Loucy (cell line): ENCODE data around the gene VPS13A.

ENCODE experiments used
- H2AFZ ChIP-seq: fragments of 200-600 bp; sonication (generic); 2 replicates; pipeline ENCODE4 v1.6.0; 2016; ENCODE audit warnings: antibody characterized with exemption, mild to moderate bottlenecking, low read length, moderate library complexity
- H3F3A ChIP-seq: fragments of 200-600 bp; 2 replicates; pipeline ENCODE4 v1.6.0; 2016; ENCODE audit warnings: antibody characterized with exemption, low read depth, mild to moderate bottlenecking
- H3K27me3 ChIP-seq: fragments of 200-600 bp; sonication (generic); 2 replicates; pipeline ENCODE4 v1.6.1; 2014; ENCODE audit warnings: low read length, mild to moderate bottlenecking; ENCODE audit not compliant: insufficient read depth, poor library complexity, severe bottlenecking
- H3K36me3 ChIP-seq: fragments of 200-600 bp; sonication (generic); 2 replicates; pipeline ENCODE4 v1.6.1; 2016; ENCODE audit warnings: low read length; ENCODE audit not compliant: insufficient read depth
- H3K4me1 ChIP-seq: fragments of 200-600 bp; sonication (generic); 2 replicates; pipeline ENCODE4 v1.5.1; 2014; ENCODE audit warnings: low read length, mild to moderate bottlenecking; ENCODE audit not compliant: insufficient read depth, poor library complexity, severe bottlenecking
- H3K4me2 ChIP-seq: fragments of 200-600 bp; sonication (generic); 2 replicates; pipeline ENCODE4 v1.6.0; 2014; ENCODE audit warnings: antibody characterized with exemption, low read length, low read depth, mild to moderate bottlenecking; ENCODE audit not compliant: poor library complexity, severe bottlenecking
- H3K4me3 ChIP-seq: fragments of 200-600 bp; sonication (generic); 2 replicates; pipeline ENCODE4 v1.5.1; 2014; ENCODE audit warnings: low read length, mild to moderate bottlenecking, mixed read lengths; ENCODE audit not compliant: poor library complexity, severe bottlenecking
- H3K79me2 ChIP-seq: fragments of 200-600 bp; sonication (generic); 2 replicates; pipeline ENCODE4 v1.6.1; 2014; ENCODE audit warnings: low read length; ENCODE audit not compliant: insufficient read depth
- H3K9ac ChIP-seq: fragments of 200-600 bp; sonication (generic); 2 replicates; pipeline ENCODE4 v1.6.0; 2014; ENCODE audit warnings: mild to moderate bottlenecking, low read depth, low read length, moderate library complexity; ENCODE audit not compliant: poor library complexity, severe bottlenecking
- H3K9me2 ChIP-seq: fragments of 200-600 bp; sonication (generic); replicated peaks from 2 replicates; pipeline ENCODE4 v1.6.1; 2016; ENCODE audit warnings: low read depth, low read length, mixed read lengths
- H3K9me3 ChIP-seq: fragments of 200-600 bp; sonication (generic); 2 replicates; pipeline ENCODE4 v1.6.1; 2014; ENCODE audit warnings: mild to moderate bottlenecking, antibody characterized with exemption, low read length, low read depth; ENCODE audit not compliant: insufficient read depth
- H4K20me1 ChIP-seq: fragments of 200-600 bp; sonication (generic); 2 replicates; pipeline ENCODE4 v1.6.0; 2014; ENCODE audit warnings: antibody characterized with exemption, low read length, mild to moderate bottlenecking; ENCODE audit not compliant: insufficient read depth, poor library complexity, severe bottlenecking
- CTCF ChIP-seq: fragments of 200-600 bp; sonication (generic); conservative IDR thresholded peaks from 2 replicates; pipeline ENCODE4 v1.5.1; 2014; ENCODE audit warnings: mild to moderate bottlenecking, antibody characterized with exemption, low read length
- EZH2phosphoT487 ChIP-seq: fragments of 200-600 bp; IDR thresholded peaks from 2 replicates; pipeline ENCODE4 v1.6.1; 2018; ENCODE audit warnings: antibody characterized with exemption, mild to moderate bottlenecking, moderate library complexity, borderline replicate concordance

Gene VPS13A

GRCh38 chr9:77218612-77219011 is 41.3 kb downstream of the VPS13A start:
- Histone ChIP-seq H3K79me2 (no peaks in the 10 kb centered on the region), H3K4me1 (no peaks in the 10 kb centered on the region), H3F3A (no peaks in the 10 kb centered on the region), H3K36me3 (peaks cover 59% of the 10 kb centered on the region; the same call in 1 of the 2 replicates), H3K9me2 (no peaks in the 10 kb centered on the region), H4K20me1 (no peaks in the 10 kb centered on the region), H3K9ac (no peak overlapping the region), H2AFZ (no peak overlapping the region), H3K9me3 (no peaks in the 10 kb centered on the region), H3K4me2 (no peak overlapping the region), H3K4me3 (no peak overlapping the region), H3K27me3 (no peaks in the 10 kb centered on the region)
- TF ChIP-seq CTCF (no peak), EZH2phosphoT487 (no peak)

DNA sequence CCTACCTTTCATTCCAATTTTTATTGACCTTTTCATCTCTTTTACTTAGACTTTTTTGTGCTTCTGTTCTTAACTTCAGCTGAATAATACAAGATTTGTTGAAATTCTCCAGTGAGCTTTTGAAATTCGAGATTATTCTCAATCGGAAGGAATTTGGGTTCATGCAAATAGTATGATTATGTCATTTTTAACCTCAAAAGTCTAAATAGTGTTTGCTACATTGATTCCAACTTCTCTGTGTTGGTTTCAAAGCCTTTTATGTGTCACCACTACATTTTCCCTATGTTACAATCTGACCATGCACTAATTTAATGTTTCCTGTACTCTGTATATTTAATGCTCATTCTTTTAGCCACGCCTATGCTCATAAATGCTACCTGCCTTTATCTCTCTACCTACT is 44.1 kb downstream of the VPS13A start:
- Histone ChIP-seq H3K4me2 (no peak overlapping the region), H3F3A (no peaks in the 10 kb centered on the region), H3K4me1 (no peaks in the 10 kb centered on the region), H4K20me1 (no peaks in the 10 kb centered on the region), H3K27me3 (no peaks in the 10 kb centered on the region), H3K9ac (no peak overlapping the region), H3K9me2 (no peaks in the 10 kb centered on the region), H3K79me2 (no peaks in the 10 kb centered on the region), H3K36me3 (peaks cover 59% of the 10 kb centered on the region; the same call in 1 of the 2 replicates), H2AFZ (no peak overlapping the region), H3K9me3 (no peaks in the 10 kb centered on the region), H3K4me3 (no peak overlapping the region)
- TF ChIP-seq EZH2phosphoT487, result no peak
- no peak for TF ChIP-seq CTCF

DNA sequence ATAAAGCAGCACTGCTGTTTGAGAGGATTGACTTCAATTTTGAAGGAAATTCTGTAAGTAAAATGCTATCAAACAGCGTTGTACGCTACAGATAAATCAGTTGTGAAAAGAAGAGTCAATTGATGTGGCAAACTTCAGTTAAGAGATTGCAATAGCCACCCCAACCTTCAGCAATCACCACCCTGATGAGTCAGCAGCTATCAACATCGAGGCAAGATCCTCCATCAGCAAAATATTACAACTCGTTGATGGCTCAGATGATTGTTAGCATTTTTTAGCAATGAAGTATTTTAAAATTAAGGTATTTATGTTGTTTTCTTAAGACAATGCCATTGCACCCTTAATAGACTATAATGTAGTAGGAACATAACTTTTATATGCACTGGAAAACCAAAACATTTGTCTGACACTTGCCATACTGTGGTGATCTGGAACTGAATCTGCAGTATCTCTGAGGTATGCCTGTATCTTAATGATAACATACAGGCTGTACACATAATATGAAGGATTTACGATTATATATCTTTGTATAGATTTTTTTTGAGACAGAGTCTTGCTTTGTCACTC is 47.5 kb downstream of the VPS13A start:
- H3K27me3 ChIP-seq, result no peaks in the 10 kb centered on the region
- no peaks in the 10 kb centered on the region for H3K79me2 ChIP-seq

More for the DNA sequence above, 47.5 kb downstream of the VPS13A start:
- TF ChIP-seq CTCF (no peak), EZH2phosphoT487 (no peak)
- H4K20me1 ChIP-seq, result no peaks in the 10 kb centered on the region
- H3K4me3 ChIP-seq, result no peak overlapping the region
- no peak overlapping the region for H2AFZ ChIP-seq
- H3K36me3 ChIP-seq, result peaks cover 73% of the 10 kb centered on the region; the same call in 1 of the 2 replicates
- no peaks in the 10 kb centered on the region for H3K9me3 ChIP-seq
- H3K9ac ChIP-seq, result no peak overlapping the region
- H3F3A ChIP-seq, result no peaks in the 10 kb centered on the region
- no peak overlapping the region for H3K4me2 ChIP-seq
- no peaks in the 10 kb centered on the region for H3K9me2 ChIP-seq
- no peaks in the 10 kb centered on the region for H3K4me1 ChIP-seq
